ENCODE data around the gene TTYH2. TPM values are rescaled to one million over a fixed set of nuclear protein-coding genes. Genes with fewer than 3 reads are reported as not detected.
"Not testable (repeated sequence)": the region's sequence is repeated elsewhere in the genome, so short reads cannot be mapped to it uniquely, and the experiment has no call there.

TTYH2 gene
- total RNA-seq, 4 donors from 2014 or later = 0.51 to 34.8 (median 10.3) TPM

DNA sequence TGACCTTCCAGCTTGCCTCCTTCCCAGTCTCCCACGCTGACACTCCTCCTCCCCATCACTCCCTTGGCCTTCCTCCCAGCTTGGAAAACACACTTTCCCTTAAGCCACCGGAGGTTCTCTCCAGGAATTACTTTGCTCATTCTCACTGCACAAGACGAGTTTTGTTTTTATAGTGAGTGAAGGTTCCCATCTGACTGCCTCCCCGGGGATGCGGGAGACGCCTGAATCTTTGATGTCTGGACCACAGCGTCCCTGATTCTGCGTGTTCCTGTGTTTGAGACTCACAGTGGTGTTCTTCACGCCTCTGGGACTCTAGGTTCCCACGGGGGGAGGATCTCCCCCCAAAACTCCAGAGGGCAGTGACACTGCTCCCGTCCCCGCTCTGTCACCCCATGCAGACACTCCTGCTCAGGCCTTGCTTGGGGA, 62.7 kb downstream of the TTYH2 start:
- peak; percentile 51 to 83 for DNase-seq
- H3K27ac ChIP-seq = peak overlapping the region; percentile 4 to 76
- no peak overlapping the region for H3K4me3 ChIP-seq
- peaks cover 0 to 5% of the 10 kb centered on the region in 2 donors for H3K4me1 ChIP-seq
- intact Hi-C loops (cut with DNase I; ENCODE audit: low total_unique reads) = no loop called here
- H3K27me3 ChIP-seq = no peaks in the 10 kb centered on the region
- H3K9me3 ChIP-seq = no peaks in the 10 kb centered on the region
- H3K36me3 ChIP-seq = no peaks in the 10 kb centered on the region
- TF ChIP-seq, protein P1, sequence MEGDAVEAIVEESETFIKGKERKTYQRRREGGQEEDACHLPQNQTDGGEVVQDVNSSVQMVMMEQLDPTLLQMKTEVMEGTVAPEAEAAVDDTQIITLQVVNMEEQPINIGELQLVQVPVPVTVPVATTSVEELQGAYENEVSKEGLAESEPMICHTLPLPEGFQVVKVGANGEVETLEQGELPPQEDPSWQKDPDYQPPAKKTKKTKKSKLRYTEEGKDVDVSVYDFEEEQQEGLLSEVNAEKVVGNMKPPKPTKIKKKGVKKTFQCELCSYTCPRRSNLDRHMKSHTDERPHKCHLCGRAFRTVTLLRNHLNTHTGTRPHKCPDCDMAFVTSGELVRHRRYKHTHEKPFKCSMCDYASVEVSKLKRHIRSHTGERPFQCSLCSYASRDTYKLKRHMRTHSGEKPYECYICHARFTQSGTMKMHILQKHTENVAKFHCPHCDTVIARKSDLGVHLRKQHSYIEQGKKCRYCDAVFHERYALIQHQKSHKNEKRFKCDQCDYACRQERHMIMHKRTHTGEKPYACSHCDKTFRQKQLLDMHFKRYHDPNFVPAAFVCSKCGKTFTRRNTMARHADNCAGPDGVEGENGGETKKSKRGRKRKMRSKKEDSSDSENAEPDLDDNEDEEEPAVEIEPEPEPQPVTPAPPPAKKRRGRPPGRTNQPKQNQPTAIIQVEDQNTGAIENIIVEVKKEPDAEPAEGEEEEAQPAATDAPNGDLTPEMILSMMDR (IDR thresholded peaks at IDR 0.05) = no peak
- no peak for TF ChIP-seq POLR2A (IDR thresholded peaks at IDR 0.05)

DNA sequence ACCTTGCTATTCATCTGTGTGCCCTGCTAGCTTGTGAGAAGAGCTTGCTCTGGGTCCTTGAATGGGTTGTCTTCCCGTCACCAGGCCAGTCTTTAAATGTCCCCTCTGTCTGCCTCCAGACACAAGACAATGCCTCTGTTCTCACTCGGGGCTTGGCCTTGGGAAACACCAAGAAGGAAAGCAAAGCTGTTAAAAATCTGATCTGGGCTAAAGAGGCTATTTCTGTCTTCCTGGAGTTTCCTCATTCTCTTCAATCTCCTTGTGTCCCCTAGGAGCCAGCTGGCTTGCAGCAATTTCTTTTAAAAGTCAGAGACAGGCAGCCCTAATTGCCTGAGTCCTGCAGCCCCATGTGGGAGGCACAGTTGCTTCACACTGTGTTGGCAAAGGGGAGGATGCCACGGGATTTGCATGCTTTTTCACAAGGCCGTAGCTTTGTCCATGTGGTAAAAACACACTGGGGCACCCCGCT, 63.2 kb downstream of the TTYH2 start:
- intact Hi-C loops (cut with DNase I; ENCODE audit: low total_unique reads) = no loop called here

DNA sequence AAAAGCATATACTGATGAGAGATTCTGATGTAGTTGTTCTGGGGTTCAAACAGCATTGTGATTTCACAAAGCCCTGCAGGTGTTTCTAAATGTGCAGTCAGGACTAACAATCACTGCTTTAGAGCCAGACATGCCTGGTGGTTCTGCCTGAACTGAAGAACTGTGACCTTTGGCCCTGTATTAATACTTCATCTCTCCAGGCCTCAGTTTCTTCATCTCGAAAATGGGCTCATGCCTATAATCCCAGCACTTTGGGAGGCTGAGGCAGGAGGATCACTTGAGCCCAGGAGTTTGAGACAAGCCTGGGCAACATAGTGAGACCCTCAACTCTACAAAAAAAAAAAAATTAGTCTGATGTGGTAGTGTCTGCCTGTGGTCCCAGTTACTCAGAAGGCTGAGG, 64.6 kb downstream of the TTYH2 start:
- H3K27me3 ChIP-seq = no peaks in the 10 kb centered on the region
- H3K4me1 ChIP-seq = peaks cover 0 to 5% of the 10 kb centered on the region in 2 donors
- H3K4me3 ChIP-seq = no peak overlapping the region
- no peaks in the 10 kb centered on the region for H3K36me3 ChIP-seq
- no peaks in the 10 kb centered on the region for H3K9me3 ChIP-seq
- intact Hi-C loops (cut with DNase I; ENCODE audit: low total_unique reads) = no loop called here
- no peak for DNase-seq
- TF ChIP-seq, protein P1 (IDR thresholded peaks at IDR 0.05) = no peak
- TF ChIP-seq POLR2A (IDR thresholded peaks at IDR 0.05) = no peak
- no peak overlapping the region for H3K27ac ChIP-seq

More for the DNA sequence above, 63.2 kb downstream of the TTYH2 start:
- Histone ChIP-seq H3K4me3 (no peak overlapping the region), H3K27ac (peak overlapping the region; percentile 4 to 76), H3K27me3 (no peaks in the 10 kb centered on the region), H3K9me3 (no peaks in the 10 kb centered on the region), H3K36me3 (no peaks in the 10 kb centered on the region), H3K4me1 (peaks cover 0 to 5% of the 10 kb centered on the region in 2 donors)
- TF ChIP-seq, protein P1 (IDR thresholded peaks at IDR 0.05) = no peak
- TF ChIP-seq POLR2A (IDR thresholded peaks at IDR 0.05) = no peak
- peak; percentile 33 to 62 for DNase-seq

DNA sequence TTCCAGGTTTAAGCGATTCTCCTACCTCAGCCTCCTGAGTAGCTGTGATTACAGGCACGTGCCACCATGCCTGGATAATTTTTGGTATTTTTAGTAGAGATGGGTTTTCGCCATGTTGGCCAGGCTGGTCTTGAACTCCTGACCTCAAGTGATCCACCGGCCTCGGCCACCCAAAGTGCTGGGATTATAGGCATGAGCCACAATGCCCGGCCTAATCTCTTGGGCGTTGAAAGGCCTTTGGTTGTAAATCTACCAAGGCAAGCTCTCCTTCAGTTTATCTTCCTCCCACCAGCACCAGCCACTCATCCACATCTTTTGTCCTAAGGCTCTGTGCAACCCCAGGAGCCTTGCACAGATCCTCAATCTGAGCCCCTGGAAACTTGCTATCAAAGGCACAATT, 66.2 kb downstream of the TTYH2 start:
- DNase-seq; H3K27me3 ChIP-seq; intact Hi-C loops (cut with DNase I; ENCODE audit: low total_unique reads); H3K9me3 ChIP-seq; H3K27ac ChIP-seq; H3K4me3 ChIP-seq; H3K36me3 ChIP-seq; H3K4me1 ChIP-seq: not testable (repeated sequence)

DNA sequence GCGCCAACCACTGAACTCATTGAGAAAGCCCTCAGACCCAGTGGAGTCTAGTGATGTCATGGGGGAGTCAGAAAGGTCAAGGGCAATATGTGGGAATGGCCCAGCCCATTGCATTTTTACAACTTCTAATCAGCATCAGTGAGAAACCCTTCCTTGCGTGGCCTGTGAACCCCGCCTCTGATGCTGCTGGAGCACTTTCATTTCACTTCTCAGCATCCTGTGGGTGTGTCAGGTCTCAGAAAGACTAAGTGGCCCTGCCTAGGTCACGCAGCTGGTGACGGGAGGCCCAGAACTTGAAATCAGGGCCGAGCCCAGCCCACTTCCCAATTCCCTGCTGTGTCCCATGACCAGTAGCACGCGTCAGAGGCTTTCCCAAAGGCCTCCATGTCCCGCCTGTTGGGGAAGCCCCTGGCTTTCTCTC, 66.7 kb downstream of the TTYH2 start:
- intact Hi-C loops (cut with DNase I; ENCODE audit: low total_unique reads) = no loop called here
- Histone ChIP-seq H3K36me3 (no peaks in the 10 kb centered on the region), H3K4me3 (no peak overlapping the region), H3K4me1 (peaks cover 0 to 5% of the 10 kb centered on the region in 2 donors), H3K9me3 (no peaks in the 10 kb centered on the region), H3K27me3 (peaks cover 0 to 4% of the 10 kb centered on the region in 2 donors), H3K27ac (no peak overlapping the region)
- DNase-seq = no peak
- TF ChIP-seq, protein P1 (IDR thresholded peaks at IDR 0.05) = no peak
- no peak for TF ChIP-seq POLR2A (IDR thresholded peaks at IDR 0.05)

DNA sequence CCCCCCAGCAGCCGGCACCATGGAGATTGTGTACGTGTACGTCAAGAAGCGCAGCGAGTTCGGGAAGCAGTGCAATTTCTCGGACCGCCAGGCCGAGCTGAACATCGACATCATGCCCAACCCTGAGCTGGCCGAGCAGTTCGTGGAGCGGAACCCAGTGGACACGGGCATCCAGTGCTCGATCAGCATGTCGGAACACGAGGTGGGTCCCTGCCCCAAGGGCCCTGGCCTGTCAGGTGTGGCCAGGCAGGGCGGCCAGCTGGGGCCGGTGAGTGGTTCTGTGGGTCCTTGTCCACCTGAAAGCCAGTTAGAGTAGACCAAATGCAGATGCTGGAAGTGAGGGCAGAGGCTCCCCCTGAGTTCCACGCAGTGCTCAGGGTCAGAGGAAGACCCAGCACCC, 68.4 kb downstream of the TTYH2 start:
- peaks cover 0 to 4% of the 10 kb centered on the region in 2 donors for H3K27me3 ChIP-seq
- H3K4me1 ChIP-seq = no peaks in the 10 kb centered on the region
- H3K27ac ChIP-seq = no peak overlapping the region
- TF ChIP-seq, protein P1 (IDR thresholded peaks at IDR 0.05) = no peak
- TF ChIP-seq POLR2A (IDR thresholded peaks at IDR 0.05) = no peak
- no peaks in the 10 kb centered on the region for H3K36me3 ChIP-seq
- H3K4me3 ChIP-seq = no peak overlapping the region
- H3K9me3 ChIP-seq = no peaks in the 10 kb centered on the region
- no peak for DNase-seq
- intact Hi-C loops (cut with DNase I; ENCODE audit: low total_unique reads) = no loop called here

DNA sequence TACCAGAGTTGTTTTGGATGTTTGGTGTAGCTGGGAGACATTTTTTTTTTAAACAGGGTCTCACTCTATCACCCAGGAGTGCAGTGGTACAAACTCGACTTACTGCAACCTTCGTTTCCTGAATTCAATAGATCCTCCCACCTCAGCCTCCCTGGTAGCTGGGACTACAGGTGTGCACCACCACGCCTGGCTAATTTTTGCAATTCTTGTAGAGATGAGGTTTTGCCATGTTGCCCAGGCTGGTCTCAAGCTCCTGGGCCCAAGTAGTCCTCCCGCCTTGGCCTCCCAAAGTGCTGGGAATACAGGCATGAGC, 68.9 kb downstream of the TTYH2 start:
- H3K36me3 ChIP-seq; H3K27me3 ChIP-seq; H3K4me3 ChIP-seq; H3K4me1 ChIP-seq; intact Hi-C loops (cut with DNase I; ENCODE audit: low total_unique reads); H3K27ac ChIP-seq; DNase-seq; H3K9me3 ChIP-seq: not testable (repeated sequence)

Measured in uterus (tissue), 4 donors.